ENCODE measurements around the gene CHD5. TPM values are rescaled to one million over a fixed set of nuclear protein-coding genes. Genes with fewer than 3 reads are reported as not detected.

CHD5 gene
- total RNA-seq, 1 experiment from 2014 or later = 1.6 TPM

DNA sequence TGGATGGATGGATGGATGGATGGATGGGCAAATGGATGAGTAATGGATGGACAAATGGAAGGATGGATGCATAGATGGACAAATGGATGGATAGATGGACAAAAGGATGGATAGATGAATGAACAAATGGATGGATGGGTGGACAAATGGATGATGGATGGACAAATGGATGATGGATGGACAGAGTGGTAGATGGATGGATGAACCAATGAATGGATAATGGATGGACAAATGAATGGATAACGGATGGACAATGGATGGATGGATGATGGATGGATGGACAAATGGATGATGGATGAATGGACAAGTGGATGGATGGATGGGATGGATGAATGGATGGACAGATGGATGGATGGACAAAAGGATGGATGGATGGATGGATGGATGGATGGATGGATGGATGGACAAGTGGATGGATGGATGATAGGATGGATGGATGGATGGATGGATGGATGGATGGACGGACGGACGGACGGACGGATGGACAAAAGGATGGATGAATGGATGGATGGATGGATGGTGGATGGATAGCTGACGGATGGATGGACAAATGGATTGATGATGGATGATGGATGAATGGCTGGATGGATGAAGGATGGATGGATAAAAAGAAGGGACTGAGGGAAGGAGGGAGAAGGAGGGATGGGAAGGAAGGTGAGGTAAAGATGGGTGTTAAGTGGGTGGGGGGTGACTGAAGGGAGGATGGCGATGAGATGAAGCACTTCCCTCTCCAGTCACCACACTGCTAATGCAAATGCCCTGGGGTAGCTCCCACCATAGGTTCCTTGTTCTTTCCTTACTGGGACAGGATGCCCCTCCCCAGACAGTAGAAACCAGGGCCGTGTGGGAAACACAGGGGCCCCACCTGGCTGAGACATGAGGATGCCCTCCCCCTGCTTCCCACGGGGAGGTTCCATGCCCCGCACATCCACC is 29.8 kb downstream of the CHD5 start:
- Histone ChIP-seq H3K79me2 (ENCODE audit: insufficient read depth, low read length) (no peaks in the 10 kb centered on the region), H3K9ac (ENCODE audit: extremely low read depth, insufficient read length, low read length) (no peak overlapping the region), H3K79me1 (ENCODE audit: insufficient read depth, low read depth, low read length, poor library complexity, severe bottlenecking) (no peaks in the 10 kb centered on the region), H3K4me1 (ENCODE audit: insufficient read depth, low read length) (no peaks in the 10 kb centered on the region), H2BK15ac (ENCODE audit: low read depth, low read length) (no peak overlapping the region), H2BK5ac (ENCODE audit: insufficient read length, low read length) (no peak overlapping the region), H3K27ac (ENCODE audit: insufficient read length, low read depth, low read length) (no peak overlapping the region), H2AK5ac (ENCODE audit: insufficient read length, low read length) (no peak overlapping the region), H4K8ac (replicated peaks; ENCODE audit: insufficient read length, low read depth, low read length) (no peak overlapping the region), H4K20me1 (ENCODE audit: control insufficient read depth, insufficient read depth, insufficient read length) (no peaks in the 10 kb centered on the region), H2BK120ac (ENCODE audit: low read depth, low read length, poor library complexity, severe bottlenecking) (no peak overlapping the region), H3K27me3 (ENCODE audit: insufficient read depth, low read length) (peaks cover 9% of the 10 kb centered on the region; the same call in 1 of the 2 replicates), H3K4ac (ENCODE audit: low read depth, low read length) (no peak overlapping the region), H3K23ac (ENCODE audit: insufficient read length, low read depth, low read length) (no peak overlapping the region), H2BK20ac (ENCODE audit: low read depth, low read length, poor library complexity, severe bottlenecking) (no peak overlapping the region), H3K23me2 (ENCODE audit: insufficient read length, low read depth, low read length, poor library complexity, severe bottlenecking) (peaks cover 12% of the 10 kb centered on the region), H2AFZ (ENCODE audit: low read length) (no peak overlapping the region), H3K4me2 (ENCODE audit: insufficient read depth, insufficient read length, low read length) (no peak overlapping the region), H3K14ac (ENCODE audit: insufficient read depth, low read length) (no peak overlapping the region), H3K18ac (ENCODE audit: insufficient read length, low read depth, low read length) (no peak overlapping the region), H3K9me3 (ENCODE audit: control insufficient read depth, low read depth, low read length) (no peaks in the 10 kb centered on the region), H4K5ac (ENCODE audit: insufficient read length, low read depth, low read length) (no peak overlapping the region), H4K91ac (ENCODE audit: insufficient read length, low read depth, low read length) (no peak overlapping the region), H3T11ph (ENCODE audit: low read length) (no peak overlapping the region), H2BK12ac (ENCODE audit: insufficient read length, low read depth, low read length) (no peak overlapping the region), H3K56ac (ENCODE audit: insufficient read length, low read depth, low read length) (no peak overlapping the region)
- no peak for DNase-seq
- Mint-ChIP-seq H3K4me1 (peaks cover 0 to 2% of the 10 kb centered on the region in 2 experiments; a peak in 2 of 4 replicates), H3K4me3 (no peak overlapping the region), H3K27ac (no peak overlapping the region), H3K36me3 (ENCODE audit: insufficient read depth in 1 of 3, low read depth in 3 of 3) (no peaks in the 10 kb centered on the region), H3K27me3 (ENCODE audit: low read depth) (peaks cover 35% of the 10 kb centered on the region), H3K9me3 (no peaks in the 10 kb centered on the region)
- WGBS (ENCODE audit: extremely low coverage, insufficient read length, low lambda C conversion rate) = 100% methylated on average over 5 of the region's 11 CpGs
- TF ChIP-seq CTCF (conservative IDR thresholded peaks at IDR 0.05) = no peak
